ENCODE data around the gene DCLK2.

The DCLK2 gene

GRCh38 chr4:150068300-150068960 lies 9.8 kb upstream of the DCLK2 start:
- peak in 1 of 10 donors; percentile 63 for DNase-seq

DNA sequence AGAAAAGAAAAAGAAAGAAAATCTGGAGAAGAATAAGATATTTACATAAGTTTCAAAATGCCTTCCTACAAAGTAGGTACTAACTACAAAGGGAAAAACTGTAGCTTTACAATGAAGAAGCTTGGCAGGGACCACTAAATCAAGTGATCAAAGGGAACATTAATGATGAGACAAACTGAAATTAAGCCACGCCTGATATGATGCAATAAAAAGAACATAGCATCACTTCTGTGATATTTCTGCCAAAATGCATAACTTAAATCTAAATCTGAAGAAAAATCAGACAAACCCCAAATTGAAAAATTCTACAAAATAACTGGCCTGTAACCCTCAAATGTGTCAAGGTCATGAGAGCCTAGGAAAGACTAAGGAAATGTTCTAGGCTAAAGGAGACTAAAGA lies 8.9 kb upstream of the DCLK2 start:
- DNase-seq, result no peak
- intact Hi-C loops (cut with DNase I), result no loop called here

More at GRCh38 chr4:150068300-150068960, 9.8 kb upstream of the DCLK2 start:
- intact Hi-C loops (cut with DNase I), result no loop called here

DNA sequence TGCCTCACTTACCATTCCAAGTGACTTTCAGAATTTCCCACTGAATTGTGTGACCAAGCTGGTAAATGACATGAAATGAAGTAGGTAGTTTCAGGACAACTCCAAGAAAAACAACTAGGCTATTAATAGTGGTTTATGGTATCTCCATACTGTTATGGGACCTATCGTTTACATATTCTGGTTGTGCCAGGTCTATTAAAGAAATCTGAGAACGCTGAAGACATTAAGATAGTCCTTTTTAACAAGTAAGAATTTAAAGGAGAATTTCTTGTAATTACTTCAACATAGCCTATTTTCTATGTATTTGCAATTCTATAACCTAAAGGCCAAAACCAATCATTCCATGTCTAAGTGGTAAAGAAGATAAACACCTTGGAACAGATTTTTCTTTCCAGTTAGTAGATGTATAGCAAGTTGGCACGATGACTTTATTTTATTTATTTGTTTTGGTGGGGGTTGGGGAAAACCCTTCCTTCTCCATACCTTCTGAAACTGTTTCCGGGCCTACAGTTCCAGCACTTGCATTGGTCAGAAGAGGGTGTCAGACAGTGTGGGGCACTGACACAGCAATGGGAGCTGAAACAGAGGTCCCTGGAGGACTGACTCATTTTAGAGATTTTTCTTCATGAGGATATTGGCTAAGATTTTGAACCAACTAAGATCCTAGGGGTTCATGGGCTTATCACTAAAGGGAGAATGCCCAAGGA lies 7.6 kb upstream of the DCLK2 start:
- no peak for DNase-seq
- intact Hi-C loops (cut with DNase I), result loop anchor here (10.0 kb wide), 1 partner anchor 66 kb away; no protein-coding TSS in a partner anchor

GRCh38 chr4:150072471-150072870 lies 5.8 kb upstream of the DCLK2 start:
- DNase-seq, result no peak
- intact Hi-C loops (cut with DNase I), result loop anchor here (10.0 kb wide), 1 partner anchor 68 kb away; no protein-coding TSS in a partner anchor

DNA sequence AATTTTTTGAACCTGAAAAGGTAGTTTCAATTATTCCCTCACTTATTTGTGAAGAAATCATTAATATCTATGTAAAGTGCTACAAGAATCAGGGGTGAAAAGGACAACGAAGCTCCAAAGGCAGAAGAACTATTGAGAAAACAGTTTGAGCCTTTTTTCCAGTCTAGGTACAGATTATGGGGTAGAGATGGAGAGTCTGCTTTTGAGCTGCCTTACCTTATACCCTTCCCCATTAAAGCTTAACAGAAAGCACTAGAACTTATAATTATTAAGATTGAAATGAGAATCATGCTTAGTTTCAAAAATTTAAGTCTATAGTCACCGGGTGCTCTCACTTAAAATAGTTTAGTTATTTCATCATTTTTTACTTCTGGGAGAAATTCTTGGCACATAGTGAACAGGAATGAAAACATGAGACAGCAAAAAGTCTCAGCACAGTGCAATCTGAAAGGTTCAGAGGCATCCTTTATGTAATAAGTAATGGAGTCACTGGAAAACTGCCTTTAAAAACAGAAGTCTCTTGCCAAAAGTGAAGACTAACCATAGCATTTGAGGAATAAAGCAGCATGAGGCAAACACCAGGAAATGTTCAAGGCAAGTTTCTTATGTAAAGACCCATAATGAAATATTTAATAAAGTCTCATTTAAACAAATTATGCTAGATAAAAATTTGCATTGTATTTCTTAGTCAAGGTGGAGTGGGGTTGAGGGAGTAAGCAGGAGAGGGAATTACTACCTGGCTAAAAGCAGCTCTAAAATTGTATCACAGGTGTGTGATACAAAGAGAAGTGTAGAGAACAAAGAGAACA lies 5.1 kb upstream of the DCLK2 start:
- no peak for DNase-seq
- intact Hi-C loops (cut with DNase I), result loop anchor here (10.0 kb wide), 1 partner anchor 68 kb away; no protein-coding TSS in a partner anchor

DNA sequence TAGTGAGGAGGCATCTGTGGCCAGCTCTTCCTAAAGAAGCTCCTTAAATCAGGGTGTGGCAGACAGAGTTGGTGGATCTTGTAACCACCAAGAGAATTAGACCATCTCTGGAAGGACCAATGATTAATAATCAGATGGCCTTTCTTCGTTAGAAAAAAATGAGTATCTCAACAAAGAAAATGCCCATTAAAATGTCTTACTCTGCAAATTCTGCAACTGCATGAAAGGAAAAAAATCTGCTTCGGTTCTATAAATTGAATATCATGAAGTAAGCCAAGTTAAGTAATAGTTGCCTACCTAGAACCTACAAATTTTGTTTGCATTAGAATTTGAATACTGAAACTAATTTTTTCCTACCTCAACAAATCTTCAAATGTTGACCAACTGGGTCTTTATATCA lies 4.2 kb upstream of the DCLK2 start:
- intact Hi-C loops (cut with DNase I), result loop anchor here (10.0 kb wide), 1 partner anchor 69 kb away; no protein-coding TSS in a partner anchor
- no peak for DNase-seq

- peak in 8 of 10 donors; percentile 16 to 88 (median 35) for DNase-seq
- intact Hi-C loops (cut with DNase I), result loop anchor here (5.0 to 10.0 kb wide), 2 partner anchors 74 to 139 kb away; no protein-coding TSS in a partner anchor
Observed at GRCh38 chr4:150078579-150079080, 385 bp downstream of the DCLK2 start.

GRCh38 chr4:150079081-150079581 lies 886 bp downstream of the DCLK2 start:
- DNase-seq, result peak in 9 of 10 donors; percentile 18 to 87 (median 45)
- intact Hi-C loops (cut with DNase I), result loop anchor here (5.0 to 10.0 kb wide), 2 partner anchors 74 to 138 kb away; no protein-coding TSS in a partner anchor

GRCh38 chr4:150080337-150080736 lies 2.1 kb downstream of the DCLK2 start:
- no peak for DNase-seq
- intact Hi-C loops (cut with DNase I), result no loop called here

DNA sequence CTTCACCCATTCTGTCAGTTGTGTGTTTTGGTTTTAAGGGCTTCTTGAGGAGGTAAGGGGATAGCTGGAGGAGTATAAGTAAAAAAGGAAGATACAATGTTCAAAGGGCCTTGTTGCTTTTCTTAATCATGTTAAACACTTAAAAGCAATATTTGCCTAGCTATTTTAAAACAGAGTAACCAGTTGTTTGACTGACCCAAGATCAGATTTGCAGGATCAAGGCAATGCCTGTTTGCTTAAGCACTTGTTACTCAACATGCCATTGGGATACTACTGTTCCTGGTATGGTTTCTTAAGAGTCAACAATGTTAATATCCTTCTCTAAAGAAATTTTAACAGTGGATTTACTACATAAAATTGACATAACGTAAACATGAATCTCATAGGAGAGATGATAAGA lies 2.6 kb downstream of the DCLK2 start:
- intact Hi-C loops (cut with DNase I), result no loop called here
- no peak for DNase-seq

DNA sequence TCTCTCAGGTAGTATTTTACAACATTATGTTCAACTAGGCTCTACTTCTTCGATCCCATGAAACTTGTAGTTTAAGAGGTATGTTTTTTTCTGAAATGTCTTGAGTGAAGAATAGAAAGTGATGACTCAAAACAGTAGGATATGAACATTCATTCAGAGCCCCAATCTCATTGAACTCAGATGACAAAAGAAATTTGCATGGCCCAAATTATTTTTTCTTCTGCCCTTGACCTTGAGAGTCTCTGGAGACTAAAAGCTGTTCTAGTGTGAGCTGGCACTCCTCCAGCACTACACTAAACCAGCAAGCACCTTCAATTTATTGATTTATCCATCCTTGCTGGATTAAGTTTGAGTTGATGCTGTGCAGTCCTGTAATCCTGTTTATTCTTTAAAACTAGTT lies 4.0 kb downstream of the DCLK2 start:
- intact Hi-C loops (cut with DNase I), result no loop called here
- DNase-seq, result no peak

- DNase-seq, result no peak
- intact Hi-C loops (cut with DNase I), result no loop called here
Observed at GRCh38 chr4:150087006-150087405, 8.8 kb downstream of the DCLK2 start.

GRCh38 chr4:150089732-150090131 lies 11.5 kb downstream of the DCLK2 start:
- DNase-seq, result no peak
- intact Hi-C loops (cut with DNase I), result no loop called here

GRCh38 chr4:150090836-150091235 lies 12.6 kb downstream of the DCLK2 start:
- intact Hi-C loops (cut with DNase I), result no loop called here
- no peak for DNase-seq

DNA sequence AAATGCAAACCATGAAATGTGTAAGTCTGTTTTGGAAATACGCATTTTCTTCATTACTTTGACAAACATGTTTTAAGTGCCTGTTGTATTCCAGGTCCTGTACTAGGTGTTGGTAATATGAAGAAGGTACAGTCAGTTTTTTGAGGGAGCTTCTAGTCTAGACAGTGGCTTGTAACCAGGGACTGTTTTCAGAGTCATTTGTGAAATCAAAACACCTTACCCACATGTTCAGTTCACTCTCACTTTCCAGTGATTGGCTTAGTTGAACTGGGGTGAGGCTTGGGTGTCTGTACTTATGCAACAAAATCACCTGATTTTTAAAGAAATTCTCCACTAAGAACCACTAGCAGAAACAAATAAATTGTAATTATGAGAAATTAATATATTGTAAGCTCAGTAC lies 16.4 kb downstream of the DCLK2 start:
- DNase-seq, result no peak
- intact Hi-C loops (cut with DNase I), result no loop called here

DNA sequence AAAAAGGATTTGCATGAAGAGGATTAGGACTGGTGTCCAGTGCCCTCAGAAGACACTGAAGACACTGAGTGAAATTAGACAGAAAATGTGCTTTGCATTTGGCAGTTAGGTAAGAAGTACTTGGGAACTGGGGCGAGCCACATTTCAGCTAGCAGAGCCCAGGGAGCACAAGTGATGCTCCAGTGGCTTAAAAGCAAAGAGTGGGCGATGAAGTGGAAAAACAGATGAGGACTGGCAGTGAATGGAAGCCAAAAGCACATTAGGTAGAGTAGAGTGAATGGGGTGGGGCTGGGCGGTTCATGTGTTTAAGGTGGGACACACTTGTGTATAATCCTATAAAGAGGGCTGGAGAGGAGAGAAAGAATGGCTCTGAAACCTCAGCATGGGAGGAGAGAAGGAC lies 18.4 kb downstream of the DCLK2 start:
- intact Hi-C loops (cut with DNase I), result no loop called here
- peak in 1 of 10 donors; percentile 81 for DNase-seq

- DNase-seq, result no peak
- intact Hi-C loops (cut with DNase I), result no loop called here
Observed at GRCh38 chr4:150098214-150098613, 20.0 kb downstream of the DCLK2 start.

- DNase-seq, result no peak
- intact Hi-C loops (cut with DNase I), result no loop called here
Observed at GRCh38 chr4:150104404-150105027, 26.3 kb downstream of the DCLK2 start.

- no peak for DNase-seq
- intact Hi-C loops (cut with DNase I), result no loop called here
Observed at GRCh38 chr4:150106886-150107285, 28.6 kb downstream of the DCLK2 start.

DNA sequence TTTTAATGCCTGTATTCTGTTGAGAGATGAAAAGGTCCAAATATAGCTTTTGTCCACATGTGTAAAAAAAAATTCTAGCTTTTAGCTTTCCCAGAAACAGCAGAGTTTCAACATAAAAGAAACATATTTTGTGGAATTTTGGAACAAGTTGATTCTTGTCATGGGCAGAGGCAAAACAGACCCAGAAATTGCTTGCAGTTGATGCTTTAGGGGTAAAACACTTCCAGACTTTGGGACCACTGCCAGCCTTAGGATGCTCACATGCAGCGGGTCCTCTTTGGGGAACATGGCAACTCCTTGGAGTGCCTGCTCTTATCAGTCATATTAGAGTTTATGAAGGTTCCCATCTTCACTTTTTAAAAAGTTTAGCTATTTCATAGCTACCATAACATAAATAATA lies 30.4 kb downstream of the DCLK2 start:
- intact Hi-C loops (cut with DNase I), result no loop called here
- no peak for DNase-seq
